Activated T-cell treated with anti-CD3 and anti-CD28 coated beads, Interleukin-2, amount 50 U/mL, for 4 hours (primary cell): ENCODE data around the gene BTBD17. TPM values are rescaled to one million over a fixed set of nuclear protein-coding genes. Genes with fewer than 3 reads are reported as not detected.

Experiments
- ATAC-seq, 2 donors: fragments of 200-7000 bp; cut with Tn5 transposase; one replicate each; pipeline ENCODE4 v1.10.0; 2021
- DNase-seq: peaks from one replicate; pipeline ENCODE4 v3.0.0-alpha.2; 2020
- H3K27me3 Mint-ChIP-seq: one replicate; pipeline ENCODE4 v1.8.0; 2021; ENCODE audit warnings: low read depth, mixed read lengths
- H3K36me3 Mint-ChIP-seq: one replicate; pipeline ENCODE4 v1.8.0; 2022; ENCODE audit warnings: mixed read lengths; ENCODE audit not compliant: insufficient read depth
- H3K4me1 Mint-ChIP-seq: one replicate; pipeline ENCODE4 v1.8.0; 2021; ENCODE audit warnings: low read depth, mixed read lengths
- H3K4me3 Mint-ChIP-seq: one replicate; pipeline ENCODE4 v1.8.0; 2021; ENCODE audit warnings: mild to moderate bottlenecking, moderate library complexity, mixed read lengths
- H3K9me3 Mint-ChIP-seq: one replicate; pipeline ENCODE4 v1.8.0; 2021; ENCODE audit warnings: mixed read lengths
- total RNA-seq, 3 donors: library from RNA; stranded (reverse); gene quantifications; one replicate each; pipeline ENCODE4 v1.2.1, GENCODE V29; 2021

The BTBD17 gene
- total RNA-seq, 3 donors from 2014 or later = not detected

GRCh38 chr17:74342224-74342623, 19.4 kb downstream of the BTBD17 start:
- H3K4me1 Mint-ChIP-seq = no peaks in the 10 kb centered on the region
- no peak for ATAC-seq

GRCh38 chr17:74340470-74341023, 21.1 kb downstream of the BTBD17 start:
- H3K27me3 Mint-ChIP-seq = peaks cover 2% of the 10 kb centered on the region
- no peak overlapping the region for H3K4me3 Mint-ChIP-seq
- no peak for DNase-seq
- H3K36me3 Mint-ChIP-seq = no peaks in the 10 kb centered on the region
- H3K4me1 Mint-ChIP-seq = no peaks in the 10 kb centered on the region
- no peaks in the 10 kb centered on the region for H3K9me3 Mint-ChIP-seq
- no peak for ATAC-seq

More at GRCh38 chr17:74342224-74342623, 19.4 kb downstream of the BTBD17 start:
- no peaks in the 10 kb centered on the region for H3K36me3 Mint-ChIP-seq
- peaks cover 2% of the 10 kb centered on the region for H3K27me3 Mint-ChIP-seq
- no peaks in the 10 kb centered on the region for H3K9me3 Mint-ChIP-seq
- no peak overlapping the region for H3K4me3 Mint-ChIP-seq
- no peak for DNase-seq

GRCh38 chr17:74339537-74340195, 22.0 kb downstream of the BTBD17 start:
- no peak for ATAC-seq
- no peak overlapping the region for H3K4me3 Mint-ChIP-seq
- peaks cover 2% of the 10 kb centered on the region for H3K27me3 Mint-ChIP-seq
- H3K4me1 Mint-ChIP-seq = no peaks in the 10 kb centered on the region
- no peaks in the 10 kb centered on the region for H3K36me3 Mint-ChIP-seq
- H3K9me3 Mint-ChIP-seq = no peaks in the 10 kb centered on the region
- DNase-seq = no peak

- no peak for ATAC-seq
- H3K4me1 Mint-ChIP-seq = no peaks in the 10 kb centered on the region
- no peaks in the 10 kb centered on the region for H3K27me3 Mint-ChIP-seq
- DNase-seq = no peak
- H3K9me3 Mint-ChIP-seq = no peaks in the 10 kb centered on the region
- no peak overlapping the region for H3K4me3 Mint-ChIP-seq
- no peaks in the 10 kb centered on the region for H3K36me3 Mint-ChIP-seq
Measured at GRCh38 chr17:74337834-74338500, 23.7 kb downstream of the BTBD17 start.

GRCh38 chr17:74336307-74336706, 25.4 kb downstream of the BTBD17 start:
- no peak overlapping the region for H3K4me3 Mint-ChIP-seq
- no peak for DNase-seq
- H3K9me3 Mint-ChIP-seq = no peaks in the 10 kb centered on the region
- ATAC-seq = no peak
- no peaks in the 10 kb centered on the region for H3K36me3 Mint-ChIP-seq
- H3K4me1 Mint-ChIP-seq = no peaks in the 10 kb centered on the region
- H3K27me3 Mint-ChIP-seq = no peaks in the 10 kb centered on the region

GRCh38 chr17:74335529-74336062, 26.1 kb downstream of the BTBD17 start:
- DNase-seq = no peak

GRCh38 chr17:74334393-74335039, 27.2 kb downstream of the BTBD17 start:
- no peaks in the 10 kb centered on the region for H3K9me3 Mint-ChIP-seq
- ATAC-seq (no peak), DNase-seq (no peak)
- peaks cover 2% of the 10 kb centered on the region for H3K4me1 Mint-ChIP-seq
- no peaks in the 10 kb centered on the region for H3K27me3 Mint-ChIP-seq
- no peak overlapping the region for H3K4me3 Mint-ChIP-seq
- H3K36me3 Mint-ChIP-seq = no peaks in the 10 kb centered on the region

More at GRCh38 chr17:74335529-74336062, 26.1 kb downstream of the BTBD17 start:
- Mint-ChIP-seq H3K4me3 (no peak overlapping the region), H3K9me3 (no peaks in the 10 kb centered on the region), H3K36me3 (no peaks in the 10 kb centered on the region), H3K27me3 (no peaks in the 10 kb centered on the region), H3K4me1 (no peaks in the 10 kb centered on the region)
- no peak for ATAC-seq

- no peak overlapping the region for H3K4me3 Mint-ChIP-seq
- H3K27me3 Mint-ChIP-seq = no peaks in the 10 kb centered on the region
- no peak for ATAC-seq
- peaks cover 12% of the 10 kb centered on the region for H3K4me1 Mint-ChIP-seq
- no peaks in the 10 kb centered on the region for H3K9me3 Mint-ChIP-seq
- DNase-seq = no peak
- no peaks in the 10 kb centered on the region for H3K36me3 Mint-ChIP-seq
Measured at GRCh38 chr17:74332763-74333283, 28.8 kb downstream of the BTBD17 start.

GRCh38 chr17:74332017-74332650, 29.5 kb downstream of the BTBD17 start:
- DNase-seq (no peak), ATAC-seq (no peak)
- no peaks in the 10 kb centered on the region for H3K36me3 Mint-ChIP-seq
- no peaks in the 10 kb centered on the region for H3K27me3 Mint-ChIP-seq
- H3K4me3 Mint-ChIP-seq = no peak overlapping the region
- no peaks in the 10 kb centered on the region for H3K9me3 Mint-ChIP-seq
- peaks cover 14% of the 10 kb centered on the region for H3K4me1 Mint-ChIP-seq

GRCh38 chr17:74330446-74330845, 31.2 kb downstream of the BTBD17 start:
- no peaks in the 10 kb centered on the region for H3K36me3 Mint-ChIP-seq
- ATAC-seq (no peak), DNase-seq (no peak)
- no peaks in the 10 kb centered on the region for H3K9me3 Mint-ChIP-seq
- peaks cover 22% of the 10 kb centered on the region for H3K4me1 Mint-ChIP-seq
- peaks cover 6% of the 10 kb centered on the region for H3K27me3 Mint-ChIP-seq
- no peak overlapping the region for H3K4me3 Mint-ChIP-seq

GRCh38 chr17:74329378-74329777, 32.3 kb downstream of the BTBD17 start:
- no peak for ATAC-seq
- H3K9me3 Mint-ChIP-seq = no peaks in the 10 kb centered on the region
- H3K36me3 Mint-ChIP-seq = no peaks in the 10 kb centered on the region
- H3K4me3 Mint-ChIP-seq = no peak overlapping the region
- peaks cover 26% of the 10 kb centered on the region for H3K4me1 Mint-ChIP-seq
- peaks cover 6% of the 10 kb centered on the region for H3K27me3 Mint-ChIP-seq
- DNase-seq = no peak

GRCh38 chr17:74328487-74328886, 33.2 kb downstream of the BTBD17 start:
- no peaks in the 10 kb centered on the region for H3K9me3 Mint-ChIP-seq
- peaks cover 6% of the 10 kb centered on the region for H3K27me3 Mint-ChIP-seq
- ATAC-seq = no peak
- no peaks in the 10 kb centered on the region for H3K36me3 Mint-ChIP-seq
- peaks cover 26% of the 10 kb centered on the region for H3K4me1 Mint-ChIP-seq
- DNase-seq = no peak
- H3K4me3 Mint-ChIP-seq = no peak overlapping the region

- Mint-ChIP-seq H3K4me3 (peak overlapping the region; percentile 50), H3K9me3 (no peaks in the 10 kb centered on the region), H3K27me3 (peaks cover 9% of the 10 kb centered on the region), H3K36me3 (no peaks in the 10 kb centered on the region), H3K4me1 (peaks cover 26% of the 10 kb centered on the region)
- DNase-seq (no peak), ATAC-seq (no peak)
Measured at GRCh38 chr17:74326506-74326905, 35.2 kb downstream of the BTBD17 start.
